SK-N-MC (cell line): ENCODE results near the gene DNAJC11.

Source experiments
- EZH2 ChIP-seq: fragments of 200-600 bp; sonication (generic); IDR thresholded peaks from one replicate; pipeline ENCODE4 v1.6.1; 2017; ENCODE audit warnings: antibody characterized with exemption
- FOXP2 ChIP-seq: optimal IDR thresholded peaks from 2 replicates; pipeline ENCODE3; 2011; ENCODE audit warnings: mild to moderate bottlenecking, moderate library complexity; ENCODE audit not compliant: insufficient read depth; ENCODE audit errors: extremely low read length, control extremely low read depth
- POLR2AphosphoS5 ChIP-seq: IDR thresholded peaks from 2 replicates; pipeline ENCODE4 v1.6.1; 2012; ENCODE audit warnings: mild to moderate bottlenecking, low read depth, low read length, borderline replicate concordance

DNA sequence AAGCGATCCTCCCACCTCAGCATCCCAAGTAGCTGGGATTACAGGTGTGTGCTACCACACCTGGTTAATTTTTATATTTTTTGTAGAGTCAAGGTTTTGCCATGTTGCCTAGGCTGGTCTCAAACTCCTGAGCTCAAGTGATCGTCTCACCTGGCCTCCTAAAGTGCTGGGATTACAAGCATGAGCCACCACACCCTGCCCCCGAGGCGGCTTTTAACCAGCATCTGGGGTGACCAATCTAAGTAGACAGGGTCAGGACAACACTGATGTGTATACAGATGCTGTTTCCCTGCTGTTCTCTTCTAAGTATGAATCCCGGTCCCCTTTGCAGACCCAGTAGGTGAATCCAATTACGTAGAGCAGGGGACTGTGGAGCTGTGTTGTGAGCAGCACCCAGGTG, 53.1 kb downstream of the DNAJC11 start:
- no peak for TF ChIP-seq POLR2AphosphoS5
- no peak for TF ChIP-seq EZH2
- TF ChIP-seq FOXP2, result no peak
